GM19468 (cell line): ENCODE results near the gene SPEN.

ENCODE experiments used
- ATAC-seq: cut with Tn5 transposase; IDR thresholded peaks from one replicate; pipeline ENCODE4 v1.9.1; 2021; ENCODE audit warnings: mild to moderate bottlenecking, moderate library complexity, moderate number of reproducible peaks; ENCODE audit not compliant: unreplicated experiment; ENCODE audit errors: extremely low read depth

Gene SPEN

GRCh38 chr1:15953294-15953771 is 105.8 kb downstream of the SPEN start:
- no peak for ATAC-seq

- ATAC-seq = no peak
Observed at GRCh38 chr1:15953791-15954241, 106.3 kb downstream of the SPEN start.

- no peak for ATAC-seq
Observed at GRCh38 chr1:15954316-15954715, 106.8 kb downstream of the SPEN start.

- no peak for ATAC-seq
Observed at GRCh38 chr1:15955552-15955951, 108.0 kb downstream of the SPEN start.

- no peak for ATAC-seq
Observed at GRCh38 chr1:15956150-15956549, 108.6 kb downstream of the SPEN start.

GRCh38 chr1:15957221-15958095 is 110.0 kb downstream of the SPEN start:
- ATAC-seq = no peak

GRCh38 chr1:15958111-15958510 is 110.6 kb downstream of the SPEN start:
- ATAC-seq = no peak

GRCh38 chr1:15958793-15959192 is 111.3 kb downstream of the SPEN start:
- no peak for ATAC-seq

GRCh38 chr1:15959424-15959823 is 111.9 kb downstream of the SPEN start:
- no peak for ATAC-seq

GRCh38 chr1:15959827-15960446 is 112.4 kb downstream of the SPEN start:
- ATAC-seq = no peak

- ATAC-seq = no peak
Observed at GRCh38 chr1:15960808-15961207, 113.3 kb downstream of the SPEN start.

GRCh38 chr1:15961492-15961891 is 114.0 kb downstream of the SPEN start:
- ATAC-seq = no peak

GRCh38 chr1:15962176-15962575 is 114.7 kb downstream of the SPEN start:
- no peak for ATAC-seq

- no peak for ATAC-seq
Observed at GRCh38 chr1:15962671-15963362, 115.3 kb downstream of the SPEN start.

- ATAC-seq = no peak
Observed at GRCh38 chr1:15963363-15963967, 116.0 kb downstream of the SPEN start.

GRCh38 chr1:15963968-15964648 is 116.6 kb downstream of the SPEN start:
- no peak for ATAC-seq

GRCh38 chr1:15965228-15965767 is 117.8 kb downstream of the SPEN start:
- ATAC-seq = no peak

GRCh38 chr1:15966081-15966955 is 118.8 kb downstream of the SPEN start:
- ATAC-seq = peak; percentile 34

GRCh38 chr1:15966956-15967344 is 119.4 kb downstream of the SPEN start:
- no peak for ATAC-seq
